K562 (cell line): ENCODE measurements around the gene TUBA3C. TPM values are rescaled to one million over a fixed set of nuclear protein-coding genes. Genes with fewer than 3 reads are reported as not detected.

Source experiments
- ATAC-seq: fragments of 200-7000 bp; cut with Tn5 transposase; 3 replicates; pipeline ENCODE4 v1.9.1; 2020; ENCODE audit warnings: moderate library complexity
- BruUV-seq: library from RNA; stranded (reverse); fragments of 400-500 nt; replicated peaks from 2 replicates; lab custom pipeline; 2021; lab: Mats Ljungman, UMichigan
- CTCF ChIA-PET: fragments of 300-600 bp; formaldehyde crosslinking; extraction: SDS; loops from one replicate; lab custom pipeline; 2021; ENCODE audit warnings: low intra/inter-chr PET ratio; lab: Yijun Ruan, JAX
- POLR2A ChIA-PET: fragments of 300-600, 350-650 bp; sonication (Branson Sonifier 250); formaldehyde crosslinking; extraction: SDS; loops from one replicate; lab custom pipeline; 2021; ENCODE audit warnings: antibody characterized with exemption, inconsistent platforms; lab: Yijun Ruan, JAX
- DNase-seq, 4 experiments: peaks; one replicate each; pipeline versions ENCODE4 v3.0.0 to v3.0.0-alpha.2; 2011 to 2018; ENCODE audit warnings: low spot score in 3 of 4, mixed read lengths in 3 of 4; ENCODE audit errors: extremely low read depth in 1 of 4
- FAIRE-seq: peaks from 2 replicates; lab custom pipeline; 2011; peaks lifted over from hg19 to GRCh38; lab: Jason Lieb, UNC
- H2AFZ ChIP-seq: 2 replicates; pipeline ENCODE4 v1.6.0; 2011; ENCODE audit warnings: low read depth, low read length, control low read depth, inconsistent platforms
- H3K27ac ChIP-seq: fragments of 200-600 bp; 3 replicates; pipeline ENCODE4 v1.8.0; 2011; ENCODE audit warnings: low read depth, mild to moderate bottlenecking, control low read depth, inconsistent platforms, low read length, moderate library complexity, mixed read lengths; ENCODE audit errors: extremely low read depth
- H3K27me3 ChIP-seq, 2 experiments: fragments of 300-600 bp in 1 of 2; 2 replicates in 1 of 2; 3 replicates in 1 of 2; pipeline versions ENCODE4 v1.6.0 to v1.8.0; 2011; ENCODE audit warnings: inconsistent platforms in 2 of 2, low read length in 2 of 2, mild to moderate bottlenecking in 1 of 2, mixed read lengths in 1 of 2, moderate library complexity in 1 of 2; ENCODE audit not compliant: control insufficient read depth in 2 of 2, insufficient read depth in 2 of 2
- H3K36me3 ChIP-seq: fragments of 300-600 bp; 3 replicates; pipeline ENCODE4 v1.8.0; 2011; ENCODE audit warnings: mild to moderate bottlenecking, low read length, inconsistent platforms; ENCODE audit not compliant: control insufficient read depth, insufficient read depth
- H3K4me1 ChIP-seq, 2 experiments: fragments of 200-600 bp in 1 of 2; replicated peaks in 1 of 2; 2 replicates in 1 of 2; 3 replicates in 1 of 2; pipeline versions ENCODE4 v1.5.1 to v1.8.0; 2011; ENCODE audit warnings: inconsistent platforms in 2 of 2, low read length in 2 of 2, mild to moderate bottlenecking in 1 of 2, mixed read lengths in 1 of 2, moderate library complexity in 1 of 2; ENCODE audit not compliant: control insufficient read depth in 2 of 2, insufficient read depth in 2 of 2
- H3K4me2 ChIP-seq: 2 replicates; pipeline ENCODE4 v1.6.1; 2011; ENCODE audit warnings: low read length, control low read depth, inconsistent platforms, mixed read lengths; ENCODE audit not compliant: insufficient read depth
- H3K4me3 ChIP-seq: fragments of 200-600 bp; sonication (generic), shearing (Covaris generic); 2 replicates; pipeline ENCODE4 v1.5.1; 2016; ENCODE audit warnings: control low read depth, inconsistent platforms
- H3K79me2 ChIP-seq: fragments of 200-600 bp; 3 replicates; pipeline ENCODE4 v1.8.0; 2011; ENCODE audit warnings: low read length, inconsistent platforms; ENCODE audit not compliant: control insufficient read depth, insufficient read depth
- H3K9ac ChIP-seq, 2 experiments: 2 replicates each; pipeline versions ENCODE4 v1.6.0 to v1.6.1; 2011; ENCODE audit warnings: low read depth in 2 of 2, low read length in 2 of 2, control low read depth in 1 of 2, inconsistent platforms in 1 of 2, mild to moderate bottlenecking in 1 of 2, mixed read lengths in 1 of 2; ENCODE audit not compliant: insufficient read depth in 1 of 2
- H3K9me1 ChIP-seq: one replicate; pipeline ENCODE4 v1.6.0; 2011; ENCODE audit warnings: inconsistent platforms, mild to moderate bottlenecking, low read length, moderate library complexity; ENCODE audit not compliant: control insufficient read depth, insufficient read depth
- H3K9me3 ChIP-seq: replicated peaks from 2 replicates; pipeline ENCODE4 v1.5.1; 2011; ENCODE audit warnings: low read depth, low read length, inconsistent platforms; ENCODE audit not compliant: control insufficient read depth, insufficient read depth
- H4K20me1 ChIP-seq: replicated peaks from 2 replicates; pipeline ENCODE4 v1.6.1; 2011; ENCODE audit warnings: low read length, inconsistent platforms, mixed read lengths; ENCODE audit not compliant: control insufficient read depth, insufficient read depth
- CREB5 ChIP-seq: fragments of 250-450 bp; sonication (Bioruptor Pico); IDR thresholded peaks from 2 replicates; pipeline ENCODE4 v1.5.0; 2020; ENCODE audit warnings: mild to moderate bottlenecking
- FOXA1 ChIP-seq: fragments of 450-650 bp; IDR thresholded peaks from 2 replicates; pipeline ENCODE4 v1.6.1; 2016; ENCODE audit warnings: mild to moderate bottlenecking, borderline replicate concordance
- FOXJ2 ChIP-seq: fragments of 200-800 bp; sonication (Bioruptor generic); IDR thresholded peaks from 2 replicates; pipeline ENCODE4 v1.6.1; 2016; ENCODE audit warnings: missing genetic modification characterization, missing compliant biosample characterization
- HNRNPL ChIP-seq: fragments of 200-400 bp; formaldehyde crosslinking; IDR thresholded peaks from 2 replicates; pipeline ENCODE4 v1.6.1; 2017; ENCODE audit warnings: low read depth, mild to moderate bottlenecking, low read length
- KAT7 ChIP-seq: sonication (generic); formaldehyde crosslinking; IDR thresholded peaks from 2 replicates; pipeline ENCODE4 v1.8.0; 2022; ENCODE audit warnings: missing genetic modification reagents, mild to moderate bottlenecking, borderline replicate concordance
- MIER1 ChIP-seq: fragments of 450-650 bp; IDR thresholded peaks from 2 replicates; pipeline ENCODE4 v1.6.1; 2016; ENCODE audit warnings: antibody characterized with exemption, mild to moderate bottlenecking, low read depth
- MTA1 ChIP-seq: fragments of 450-650 bp; IDR thresholded peaks from 2 replicates; pipeline ENCODE4 v1.6.1; 2017; ENCODE audit warnings: borderline replicate concordance
- MTA3 ChIP-seq: fragments of 450-650 bp; formaldehyde crosslinking; IDR thresholded peaks from 2 replicates; pipeline ENCODE4 v1.6.1; 2017; ENCODE audit warnings: mild to moderate bottlenecking, borderline replicate concordance
- MTF1 ChIP-seq: fragments of 250-450 bp; sonication (Bioruptor Pico); IDR thresholded peaks from 2 replicates; pipeline ENCODE4 v1.9.0; 2021; ENCODE audit warnings: moderate library complexity, mild to moderate bottlenecking, inconsistent platforms, borderline replicate concordance
- NFE2L1 ChIP-seq: fragments of 450-650 bp; IDR thresholded peaks from 2 replicates; pipeline ENCODE4 v1.6.1; 2016; ENCODE audit warnings: missing genetic modification characterization, low read depth, mild to moderate bottlenecking, missing compliant biosample characterization, moderate library complexity, borderline replicate concordance
- SMAD1 ChIP-seq: fragments of 150-350 bp; IDR thresholded peaks from 2 replicates; pipeline ENCODE4 v1.6.1; 2014; ENCODE audit warnings: low read length, low read depth; ENCODE audit not compliant: partially characterized antibody
- SMAD4 ChIP-seq: fragments of 250-450 bp; sonication (Bioruptor Pico); conservative IDR thresholded peaks from 2 replicates; pipeline ENCODE4 v1.8.0; 2021; ENCODE audit warnings: inconsistent platforms, mild to moderate bottlenecking, moderate library complexity
- USF1 ChIP-seq: sonication (generic); formaldehyde crosslinking; IDR thresholded peaks from 2 replicates; pipeline ENCODE4 v1.9.0; 2022; ENCODE audit warnings: mild to moderate bottlenecking, missing genetic modification reagents
- ZBTB49 ChIP-seq: sonication (generic); formaldehyde crosslinking; IDR thresholded peaks from 2 replicates; pipeline ENCODE4 v1.8.0; 2022; ENCODE audit warnings: missing genetic modification reagents, mild to moderate bottlenecking, borderline replicate concordance
- ZNF143 ChIP-seq: sonication (generic); formaldehyde crosslinking; IDR thresholded peaks from 2 replicates; pipeline ENCODE4 v1.9.0; 2022; ENCODE audit warnings: mild to moderate bottlenecking, missing genetic modification reagents
- ZNF175 ChIP-seq: fragments of 200-800 bp; sonication (Bioruptor generic); IDR thresholded peaks from 2 replicates; pipeline ENCODE4 v1.6.1; 2016; ENCODE audit warnings: low read depth, mild to moderate bottlenecking, missing genetic modification characterization, missing compliant biosample characterization
- ZNF24 ChIP-seq: fragments of 450-650 bp; IDR thresholded peaks from 2 replicates; pipeline ENCODE4 v1.6.1; 2016
- ZNF76 ChIP-seq: fragments of 250-450 bp; sonication (Bioruptor Pico); IDR thresholded peaks from 2 replicates; pipeline ENCODE4 v1.4.0; 2020; ENCODE audit warnings: mild to moderate bottlenecking, moderate library complexity, borderline replicate concordance
- WGBS: fragments of 100-300 bp; shearing (Covaris generic); methylation state at CpG from one replicate; pipeline ENCODE4 v1.1.6; 2016; ENCODE audit warnings: low coverage, mixed read lengths; ENCODE audit not compliant: insufficient coverage; ENCODE audit errors: missing lambda C conversion rate; 5-methylcytosine and 5-hydroxymethylcytosine counted together
- in situ Hi-C: fragments of 300-500 bp; cut with MboI; formaldehyde crosslinking; loops from 4 replicates; pipeline ENCODE4 v1.15.0; 2018; ENCODE audit warnings: inconsistent platforms, mixed read lengths
- intact Hi-C: fragments of 100-400 bp; cut with micrococcal nuclease; formaldehyde crosslinking; loops from 2 replicates; pipeline ENCODE4 v1.14.2; 2022
- polyA plus RNA-seq, 8 experiments: library from polyadenylated mRNA; depleted of rRNA in 4 of 8; stranded (reverse) in 5 of 8; unstranded in 3 of 8; fragments of >200 nt; fragmentation: Nextera tagmentation in 2 of 8; fragmentation: Illumina TruSeq in 1 of 8; extraction: Ambion mirVana in 2 of 8; extraction: Trizol in 1 of 8; gene quantifications; 2 replicates each; pipeline versions ENCODE4 v1.2.1 to v1.2.3, GENCODE V29; 2011 to 2014; ENCODE audit warnings: inconsistent platforms in 1 of 8, missing spikeins in 1 of 8
- total RNA-seq, 7 experiments: library from RNA; depleted of rRNA in 6 of 7; stranded (reverse); fragments of >200 nt in 6 of 7; fragmentation: Illumina TruSeq in 2 of 7; extraction: Trizol in 2 of 7; gene quantifications; 2 replicates each; pipeline versions ENCODE4 v1.2.1 to v1.2.3, GENCODE V29; 2011 to 2021; ENCODE audit warnings: low replicate concordance in 1 of 7

TUBA3C gene
- total and polyA plus RNA-seq, 9 of the 15 experiments (the other 6 are each of a cell fraction or from before 2014, with no cell fraction given) = 0.10 to 4.2 (median 2.2) TPM

GRCh38 chr13:19156013-19156825 lies 25.4 kb downstream of the TUBA3C start:
- no peak overlapping the region for H3K27ac ChIP-seq
- no TSS peak for BruUV-seq
- peaks cover 0 to 5% of the 10 kb centered on the region in 2 experiments; a peak in 2 of 5 replicates for H3K4me1 ChIP-seq
- H2AFZ ChIP-seq = no peak overlapping the region
- ChIA-PET CTCF (no interaction called here), POLR2A (no interaction called here)
- FAIRE-seq = no peak
- no peaks in the 10 kb centered on the region for H3K9me3 ChIP-seq
- no peak overlapping the region for H3K4me3 ChIP-seq
- H3K27me3 ChIP-seq = no peaks in the 10 kb centered on the region
- intact Hi-C loops = no loop called here
- no peak overlapping the region for H3K4me2 ChIP-seq
- no peaks in the 10 kb centered on the region for H3K36me3 ChIP-seq
- no peak for DNase-seq
- in situ Hi-C loops = no loop called here
- WGBS = 1% methylated on average over 9 of the region's 14 CpGs
- H3K9me1 ChIP-seq = no peaks in the 10 kb centered on the region
- H3K9ac ChIP-seq = no peak overlapping the region
- ATAC-seq = no peak
- no peaks in the 10 kb centered on the region for H4K20me1 ChIP-seq
- H3K79me2 ChIP-seq = no peaks in the 10 kb centered on the region
- TF ChIP-seq ZNF76 (no peak), MTA1 (no peak), FOXJ2 (tag) (no peak), NFE2L1 (tag) (no peak), SMAD1 (no peak), ZNF24 (no peak), ZBTB49 (CRISPR knock-in tag) (no peak), FOXA1 (no peak), SMAD4 (CRISPR knock-in tag) (no peak), MTF1 (CRISPR knock-in tag) (no peak), ZNF175 (CRISPR knock-in tag) (no peak), MTA3 (no peak), ZNF143 (CRISPR knock-in tag) (no peak), KAT7 (no peak), CREB5 (CRISPR knock-in tag) (no peak), USF1 (CRISPR knock-in tag) (no peak), MIER1 (no peak), HNRNPL (no peak)
